Immature natural killer cell (primary cell): ENCODE data around the gene RAP1GAP. TPM values are rescaled to one million over a fixed set of nuclear protein-coding genes. Genes with fewer than 3 reads are reported as not detected.

Source experiments
- DNase-seq, 3 donors: peaks; one replicate each; pipeline ENCODE4 v3.0.0; 2022; ENCODE audit warnings: mixed read lengths in 1 of 3
- H3K27ac Mint-ChIP-seq, 6 donors: one replicate each; pipeline ENCODE4 v1.8.0; 2020; ENCODE audit warnings: mixed read lengths in 6 of 6, mild to moderate bottlenecking in 5 of 6, inconsistent platforms in 4 of 6, moderate library complexity in 3 of 6
- H3K27me3 Mint-ChIP-seq, 3 donors: one replicate each; pipeline ENCODE4 v1.8.0; 2020 to 2021; ENCODE audit warnings: low read depth in 3 of 3, mild to moderate bottlenecking in 3 of 3, mixed read lengths in 3 of 3, moderate library complexity in 3 of 3, inconsistent platforms in 1 of 3
- H3K36me3 Mint-ChIP-seq, 3 donors: one replicate each; pipeline ENCODE4 v1.8.0; 2020; ENCODE audit warnings: mixed read lengths in 3 of 3, inconsistent platforms in 2 of 3, mild to moderate bottlenecking in 2 of 3
- H3K4me1 Mint-ChIP-seq, 2 donors: one replicate each; pipeline ENCODE4 v1.8.0; 2020; ENCODE audit warnings: inconsistent platforms in 2 of 2, mild to moderate bottlenecking in 2 of 2, mixed read lengths in 2 of 2, moderate library complexity in 1 of 2
- H3K4me3 Mint-ChIP-seq, 5 donors: one replicate each; pipeline ENCODE4 v1.8.0; 2020; ENCODE audit warnings: mild to moderate bottlenecking in 5 of 5, mixed read lengths in 5 of 5, inconsistent platforms in 3 of 5, moderate library complexity in 3 of 5
- H3K9me3 Mint-ChIP-seq, 6 donors: one replicate each; pipeline ENCODE4 v1.8.0; 2020; ENCODE audit warnings: mild to moderate bottlenecking in 6 of 6, mixed read lengths in 6 of 6, inconsistent platforms in 4 of 6, moderate library complexity in 3 of 6
- polyA plus RNA-seq, 3 donors: library from polyadenylated mRNA; unstranded; fragments of 300-500 nt; fragmentation: Illumina TruSeq; gene quantifications; one replicate each; pipeline ENCODE4 v1.2.3, GENCODE V29; 2021

Gene RAP1GAP
- polyA plus RNA-seq, 3 donors from 2014 or later, result not detected

DNA sequence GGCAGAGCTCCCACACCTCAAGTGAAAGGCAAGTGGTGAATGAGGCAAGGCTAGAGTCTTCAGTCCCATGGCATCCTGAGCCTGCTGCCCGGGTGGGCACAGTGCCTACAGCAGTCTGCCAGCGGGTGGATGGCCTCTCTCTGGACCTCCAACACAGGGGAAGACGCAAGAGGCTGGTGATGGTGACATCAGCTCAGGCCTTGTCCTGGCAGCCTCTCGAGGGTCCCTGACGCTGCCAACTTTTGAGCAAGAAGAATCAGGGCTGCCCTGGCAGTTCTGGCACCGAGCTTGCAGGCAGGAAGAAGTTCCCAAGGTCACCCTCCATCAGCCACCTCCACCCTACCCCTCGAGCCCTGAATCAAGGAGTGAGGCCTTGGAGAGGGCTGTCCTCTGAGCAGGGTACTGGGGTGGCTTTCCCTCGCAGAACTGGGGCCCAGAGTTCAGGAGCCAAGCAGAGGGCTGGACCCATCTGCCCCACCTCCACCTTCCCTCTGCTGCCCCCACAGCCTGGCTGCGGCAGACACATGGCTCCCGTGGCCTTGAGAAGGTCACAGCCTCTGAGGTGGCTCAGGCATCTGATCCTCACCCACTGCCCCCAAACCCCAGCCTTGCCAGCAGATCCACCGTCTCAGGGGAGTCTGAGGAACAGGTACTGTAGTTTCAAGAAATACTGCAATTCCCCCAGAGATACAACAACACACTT lies 5.8 kb downstream of the RAP1GAP start:
- peaks cover 7 to 27% (median 8%) of the 10 kb centered on the region in 3 donors for H3K27me3 Mint-ChIP-seq
- H3K4me3 Mint-ChIP-seq, result no peak overlapping the region
- DNase-seq, result no peak
- H3K4me1 Mint-ChIP-seq, result peaks cover 4 to 6% of the 10 kb centered on the region in 2 donors
- no peaks in the 10 kb centered on the region for H3K36me3 Mint-ChIP-seq
- H3K27ac Mint-ChIP-seq, result no peak overlapping the region
- H3K9me3 Mint-ChIP-seq, result no peaks in the 10 kb centered on the region

DNA sequence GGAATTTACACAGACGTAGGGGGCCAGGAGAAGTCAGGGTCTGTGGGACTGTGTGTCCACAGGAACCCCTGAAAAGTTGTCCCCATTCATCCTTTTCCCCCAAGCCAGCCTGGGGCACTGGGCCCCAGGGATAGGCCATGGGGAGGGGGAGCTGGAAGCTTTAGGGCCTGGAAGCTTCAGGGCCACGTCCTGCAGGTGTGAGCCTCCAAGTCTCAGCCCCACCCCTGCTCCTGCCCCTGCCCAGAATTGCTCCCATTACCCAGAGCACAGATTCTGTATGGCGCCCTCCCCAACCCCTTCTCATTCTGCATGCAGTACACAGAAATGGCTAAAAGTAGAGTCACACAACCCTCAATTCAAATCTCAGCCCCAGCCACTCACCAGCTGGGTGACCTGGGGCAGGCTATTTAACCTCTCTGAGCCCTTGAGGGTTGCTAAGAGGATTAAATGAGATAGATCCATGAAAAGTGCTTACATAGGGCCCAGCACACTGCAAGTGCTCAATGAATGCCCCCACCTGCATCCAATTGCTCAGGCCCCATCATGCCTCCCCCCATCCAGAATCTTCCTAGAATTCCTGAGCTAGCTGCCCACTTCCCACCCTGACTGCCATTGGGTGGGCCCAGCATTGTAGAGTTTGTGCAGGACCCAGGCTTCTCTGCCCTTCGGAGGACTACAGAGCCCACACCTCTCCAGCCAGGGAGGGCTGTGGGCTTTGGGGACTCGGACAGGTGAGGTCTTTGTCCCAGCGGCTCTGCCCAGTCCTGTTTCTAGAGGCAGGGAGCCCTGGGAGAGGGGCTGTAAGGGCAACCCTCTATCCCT lies 6.5 kb downstream of the RAP1GAP start:
- Mint-ChIP-seq H3K27me3 (peaks cover 5 to 23% (median 5%) of the 10 kb centered on the region in 3 donors), H3K4me1 (peaks cover 4 to 6% of the 10 kb centered on the region in 2 donors), H3K36me3 (no peaks in the 10 kb centered on the region), H3K9me3 (no peaks in the 10 kb centered on the region), H3K27ac (no peak overlapping the region), H3K4me3 (no peak overlapping the region)
- DNase-seq, result no peak

GRCh38 chr1:21661886-21662285 lies 7.3 kb downstream of the RAP1GAP start:
- no peaks in the 10 kb centered on the region for H3K9me3 Mint-ChIP-seq

DNA sequence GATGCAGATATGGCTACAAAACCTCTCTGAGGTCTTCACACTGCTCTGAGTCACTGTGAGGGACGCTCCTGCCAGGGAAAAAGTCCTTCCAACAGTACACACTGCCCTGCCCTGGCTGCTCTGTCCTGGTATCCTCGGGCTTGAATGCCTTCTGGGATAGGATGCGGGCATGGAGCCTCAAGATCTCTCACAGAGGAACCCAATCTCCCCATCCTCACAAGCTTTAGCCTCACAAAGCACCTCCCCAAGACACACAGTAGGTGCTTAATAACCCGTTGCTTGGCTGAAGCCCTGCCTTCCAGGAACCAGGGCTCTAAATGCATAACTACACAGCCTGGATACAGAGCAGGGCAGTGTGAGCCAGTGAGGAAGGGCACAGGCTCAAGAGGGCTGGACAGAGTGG lies 9.2 kb downstream of the RAP1GAP start:
- H3K4me3 Mint-ChIP-seq, result no peak overlapping the region
- DNase-seq, result no peak
- H3K36me3 Mint-ChIP-seq, result no peaks in the 10 kb centered on the region
- H3K27me3 Mint-ChIP-seq, result peaks cover 4 to 18% (median 6%) of the 10 kb centered on the region in 3 donors
- peaks cover 4 to 6% of the 10 kb centered on the region in 2 donors for H3K4me1 Mint-ChIP-seq
- no peaks in the 10 kb centered on the region for H3K9me3 Mint-ChIP-seq
- H3K27ac Mint-ChIP-seq, result no peak overlapping the region

More at GRCh38 chr1:21661886-21662285, 7.3 kb downstream of the RAP1GAP start:
- no peak for DNase-seq
- no peak overlapping the region for H3K4me3 Mint-ChIP-seq
- no peaks in the 10 kb centered on the region for H3K36me3 Mint-ChIP-seq
- H3K27ac Mint-ChIP-seq, result no peak overlapping the region
- H3K27me3 Mint-ChIP-seq, result peaks cover 5 to 22% (median 6%) of the 10 kb centered on the region in 3 donors
- peaks cover 4 to 6% of the 10 kb centered on the region in 2 donors for H3K4me1 Mint-ChIP-seq

DNA sequence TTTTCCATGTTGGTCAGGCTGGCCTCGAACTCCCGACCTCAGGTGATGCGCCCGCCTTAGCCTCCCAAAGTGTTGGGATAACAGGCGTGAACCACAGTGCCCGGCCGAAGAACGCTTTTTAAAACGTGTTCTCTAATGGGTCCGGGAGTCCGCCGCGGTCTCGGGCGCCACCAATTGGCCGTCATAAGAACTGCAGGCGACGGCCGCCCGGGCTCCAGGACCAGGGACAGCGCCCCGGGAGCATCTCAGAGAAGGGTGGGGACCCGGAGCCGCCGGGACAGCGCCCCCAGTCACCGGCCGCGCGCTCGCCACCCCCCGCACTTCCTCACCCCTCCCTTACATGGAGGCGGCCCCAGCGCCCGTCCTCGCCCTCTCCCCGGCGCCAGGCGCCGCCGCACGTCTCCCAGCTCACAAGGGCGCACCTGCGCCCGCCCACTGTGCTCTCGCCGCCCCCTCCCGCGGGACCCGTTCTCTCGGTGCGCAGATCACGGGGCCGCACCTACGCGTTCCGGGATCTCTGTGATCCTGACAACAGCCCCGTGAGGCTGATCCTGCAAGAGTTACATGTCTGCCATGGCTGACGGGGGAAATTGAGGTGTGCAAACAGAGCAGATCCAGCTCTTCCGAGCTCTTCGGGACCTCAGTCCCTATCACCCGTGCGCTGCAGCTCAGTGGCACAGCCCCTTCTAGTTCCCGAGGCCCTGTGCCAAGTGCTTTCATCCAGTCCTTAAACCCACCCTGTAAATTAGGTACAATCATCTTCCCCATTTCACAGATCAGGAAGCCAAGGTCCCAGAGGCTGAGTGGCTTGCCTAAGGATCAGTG lies 9.8 kb downstream of the RAP1GAP start:
- H3K27ac Mint-ChIP-seq, result no peak overlapping the region
- H3K27me3 Mint-ChIP-seq, result peaks cover 4 to 18% (median 6%) of the 10 kb centered on the region in 3 donors
- H3K36me3 Mint-ChIP-seq, result no peaks in the 10 kb centered on the region
- peak; percentile 65 to 71 (median 67) for DNase-seq
- no peaks in the 10 kb centered on the region for H3K9me3 Mint-ChIP-seq
- peaks cover 4 to 6% of the 10 kb centered on the region in 2 donors for H3K4me1 Mint-ChIP-seq
- peak overlapping the region in 2 of 5 donors; percentile 35 to 44 for H3K4me3 Mint-ChIP-seq

DNA sequence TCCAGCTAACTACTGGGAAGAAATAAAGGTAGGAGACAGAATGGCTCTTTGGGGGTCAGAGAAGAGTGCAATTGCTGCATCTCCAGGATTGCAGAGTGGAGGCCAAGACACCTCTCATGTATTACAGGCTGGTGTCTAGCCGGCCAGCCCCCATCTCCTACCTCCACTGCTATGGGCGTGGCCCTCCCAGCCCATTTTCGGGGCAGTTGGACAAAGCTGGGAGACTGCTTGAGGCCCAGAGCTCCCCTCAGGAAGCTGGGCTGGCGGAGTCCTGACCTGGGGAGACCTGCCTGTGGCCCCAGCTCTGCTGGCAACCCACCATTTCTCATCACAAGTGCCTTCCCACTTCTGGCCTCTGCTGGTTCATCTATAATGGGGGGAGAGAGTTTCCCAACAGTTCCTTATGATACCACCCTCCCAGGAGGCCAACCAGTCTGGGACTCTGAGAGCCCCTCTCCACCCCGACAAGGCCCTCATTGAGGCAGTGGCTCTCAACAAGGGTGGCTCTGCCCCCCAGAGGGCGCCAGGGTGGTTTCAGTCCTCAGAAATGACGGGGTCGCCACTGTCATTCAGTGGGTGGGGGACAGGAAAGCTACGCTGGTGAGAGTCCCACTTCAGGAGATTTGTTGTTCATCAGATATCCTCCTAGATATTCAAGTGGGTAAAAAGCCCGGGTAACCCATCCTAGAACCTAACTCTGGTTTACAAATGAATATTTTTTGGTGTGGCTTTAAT lies 11.5 kb downstream of the RAP1GAP start:
- no peak for DNase-seq
- Mint-ChIP-seq H3K36me3 (no peaks in the 10 kb centered on the region), H3K9me3 (no peaks in the 10 kb centered on the region), H3K4me1 (peaks cover 4 to 6% of the 10 kb centered on the region in 2 donors), H3K27ac (no peak overlapping the region), H3K4me3 (no peak overlapping the region), H3K27me3 (peaks cover 5 to 20% (median 7%) of the 10 kb centered on the region in 3 donors)

- no peaks in the 10 kb centered on the region for H3K36me3 Mint-ChIP-seq
- no peaks in the 10 kb centered on the region for H3K9me3 Mint-ChIP-seq
- H3K4me1 Mint-ChIP-seq, result peaks cover 15 to 17% of the 10 kb centered on the region in 2 donors
- H3K27ac Mint-ChIP-seq, result no peak overlapping the region
- H3K27me3 Mint-ChIP-seq, result peaks cover 5 to 22% (median 9%) of the 10 kb centered on the region in 3 donors
- DNase-seq, result no peak
- H3K4me3 Mint-ChIP-seq, result no peak overlapping the region
Observed at GRCh38 chr1:21655748-21656147, 13.4 kb downstream of the RAP1GAP start.

GRCh38 chr1:21655259-21655658 lies 13.9 kb downstream of the RAP1GAP start:
- DNase-seq, result no peak
- H3K27me3 Mint-ChIP-seq, result peaks cover 5 to 17% (median 9%) of the 10 kb centered on the region in 3 donors

DNA sequence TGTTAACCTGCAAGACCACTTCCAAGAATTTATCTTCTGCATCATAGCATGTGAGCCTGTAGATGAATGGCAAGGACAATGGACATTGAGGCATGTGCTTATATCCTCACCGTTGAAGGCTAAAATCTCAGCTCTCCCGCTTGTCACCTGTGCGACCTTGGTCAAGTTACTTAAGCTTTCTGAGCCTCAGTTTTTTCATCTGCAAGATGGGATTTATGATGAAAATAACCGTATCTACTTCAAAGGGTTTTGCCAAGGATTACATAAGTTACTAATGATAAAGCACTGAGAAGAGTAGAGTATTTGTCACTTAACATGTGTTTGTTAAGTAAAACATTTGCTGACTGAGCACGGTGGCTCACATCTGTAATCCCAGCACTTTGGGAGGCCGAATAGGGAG lies 14.9 kb downstream of the RAP1GAP start:
- H3K27ac Mint-ChIP-seq, result no peak overlapping the region
- DNase-seq, result no peak
- H3K36me3 Mint-ChIP-seq, result no peaks in the 10 kb centered on the region
- no peaks in the 10 kb centered on the region for H3K9me3 Mint-ChIP-seq
- H3K4me3 Mint-ChIP-seq, result no peak overlapping the region
- peaks cover 11 to 15% of the 10 kb centered on the region in 2 donors for H3K4me1 Mint-ChIP-seq
- peaks cover 2 to 14% (median 11%) of the 10 kb centered on the region in 3 donors for H3K27me3 Mint-ChIP-seq

More at GRCh38 chr1:21655259-21655658, 13.9 kb downstream of the RAP1GAP start:
- no peak overlapping the region for H3K27ac Mint-ChIP-seq
- no peak overlapping the region for H3K4me3 Mint-ChIP-seq
- peaks cover 17% of the 10 kb centered on the region in 2 donors for H3K4me1 Mint-ChIP-seq
- no peaks in the 10 kb centered on the region for H3K36me3 Mint-ChIP-seq
- no peaks in the 10 kb centered on the region for H3K9me3 Mint-ChIP-seq

GRCh38 chr1:21653744-21654100 lies 15.4 kb downstream of the RAP1GAP start:
- no peak for DNase-seq
- no peaks in the 10 kb centered on the region for H3K36me3 Mint-ChIP-seq
- H3K27me3 Mint-ChIP-seq, result peaks cover 2 to 11% (median 11%) of the 10 kb centered on the region in 3 donors
- H3K4me3 Mint-ChIP-seq, result no peak overlapping the region
- H3K4me1 Mint-ChIP-seq, result peaks cover 11 to 15% of the 10 kb centered on the region in 2 donors
- H3K9me3 Mint-ChIP-seq, result peaks cover 0 to 2% (median 0%) of the 10 kb centered on the region in 6 donors
- no peak overlapping the region for H3K27ac Mint-ChIP-seq

DNA sequence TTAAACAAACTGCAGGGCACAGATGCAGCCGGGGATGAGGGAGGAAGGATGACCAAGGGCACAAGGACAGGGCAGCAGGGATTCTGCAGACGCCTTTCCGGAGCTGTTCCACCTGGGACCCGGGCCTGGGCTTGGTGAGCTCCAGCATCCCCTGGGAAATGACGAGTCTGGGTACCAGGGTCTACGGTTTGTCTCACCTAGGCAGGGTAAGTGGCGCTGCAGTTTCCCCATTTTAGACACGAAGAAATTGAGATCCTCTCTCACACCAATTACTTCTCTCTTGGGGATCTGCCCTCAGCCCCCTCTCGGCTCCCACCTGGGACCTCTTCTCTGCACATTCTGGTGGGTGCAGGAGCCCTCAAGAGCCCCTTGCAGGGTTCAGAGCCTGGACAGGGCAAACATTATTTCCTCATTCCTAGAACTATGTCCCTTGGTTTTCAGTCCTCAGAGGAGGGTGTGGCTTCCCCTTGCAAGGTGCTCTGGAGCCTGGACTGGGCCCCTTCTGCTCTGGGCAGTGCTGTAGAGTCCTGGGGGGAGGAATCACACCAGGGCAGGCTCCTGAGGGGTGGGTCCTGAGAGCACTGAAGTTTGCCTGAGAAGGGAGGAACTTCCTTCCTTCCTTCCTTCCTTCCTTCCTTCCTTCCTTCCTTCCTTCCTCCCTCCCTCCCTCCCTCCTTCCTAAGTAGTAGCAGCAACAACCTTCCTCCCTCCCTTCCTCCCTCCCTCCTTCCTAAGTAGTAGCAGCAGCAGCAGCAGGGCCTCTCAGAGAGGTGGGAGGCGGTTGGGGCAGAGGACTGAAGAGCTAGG lies 16.0 kb downstream of the RAP1GAP start:
- Mint-ChIP-seq H3K36me3 (no peaks in the 10 kb centered on the region), H3K27ac (no peak overlapping the region), H3K4me3 (peak overlapping the region; percentile 61 to 76 (median 67))

More for the DNA sequence above, 16.0 kb downstream of the RAP1GAP start:
- no peak for DNase-seq
- peaks cover 11 to 15% of the 10 kb centered on the region in 2 donors for H3K4me1 Mint-ChIP-seq
- H3K27me3 Mint-ChIP-seq, result peaks cover 2 to 12% (median 11%) of the 10 kb centered on the region in 3 donors
- H3K9me3 Mint-ChIP-seq, result peaks cover 0 to 2% (median 0%) of the 10 kb centered on the region in 6 donors
